HG02938 (cell line): Measurements from ENCODE around the gene RNF31.

Experiments
- ATAC-seq: cut with Tn5 transposase; IDR thresholded peaks from one replicate; pipeline ENCODE4 v1.9.1; 2021; ENCODE audit warnings: mild to moderate bottlenecking, moderate library complexity; ENCODE audit not compliant: unreplicated experiment

RNF31 gene

GRCh38 chr14:24116128-24116814 is 31.0 kb upstream of the RNF31 start:
- ATAC-seq = no peak

- ATAC-seq = no peak
These were observed 30.1 kb upstream of the RNF31 start for GRCh38 chr14:24117179-24117578.

GRCh38 chr14:24119691-24120090 is 27.6 kb upstream of the RNF31 start:
- ATAC-seq = no peak

GRCh38 chr14:24121210-24121609 is 26.1 kb upstream of the RNF31 start:
- no peak for ATAC-seq

- ATAC-seq = no peak
These were observed 24.9 kb upstream of the RNF31 start for GRCh38 chr14:24122416-24122815.

- ATAC-seq = no peak
These were observed 24.4 kb upstream of the RNF31 start for GRCh38 chr14:24122898-24123297.

GRCh38 chr14:24123424-24124417 is 23.6 kb upstream of the RNF31 start:
- ATAC-seq = no peak

GRCh38 chr14:24126939-24127338 is 20.4 kb upstream of the RNF31 start:
- no peak for ATAC-seq

GRCh38 chr14:24127673-24128072 is 19.6 kb upstream of the RNF31 start:
- no peak for ATAC-seq

- ATAC-seq = no peak
These were observed 17.8 kb upstream of the RNF31 start for GRCh38 chr14:24129410-24129998.

- no peak for ATAC-seq
These were observed 16.9 kb upstream of the RNF31 start, which contains the start of gene FITM1 for GRCh38 chr14:24130380-24130716. Gene FITM1 (plus strand): TSS chr14:24130659. CDS start chr14:24131564, 905 bp downstream.

GRCh38 chr14:24130717-24131548 is 16.4 kb upstream of the RNF31 start:
- ATAC-seq = no peak

GRCh38 chr14:24131549-24131966 is 15.7 kb upstream of the RNF31 start:
- no peak for ATAC-seq

- no peak for ATAC-seq
These were observed 15.1 kb upstream of the RNF31 start for GRCh38 chr14:24132061-24132685.

- no peak for ATAC-seq
These were observed 14.3 kb upstream of the RNF31 start for GRCh38 chr14:24132976-24133375.

- ATAC-seq = no peak
These were observed 13.6 kb upstream of the RNF31 start for GRCh38 chr14:24133735-24134134.

- no peak for ATAC-seq
These were observed 11.8 kb upstream of the RNF31 start for GRCh38 chr14:24135584-24135833.

GRCh38 chr14:24135834-24136683 is 11.2 kb upstream of the RNF31 start, which contains the start of gene PSME1:
Gene PSME1 (plus strand): TSS chr14:24136194. CDS start chr14:24136263, 69 bp downstream.
- peak; percentile 75 for ATAC-seq

GRCh38 chr14:24136684-24137528 is 10.4 kb upstream of the RNF31 start:
- ATAC-seq = no peak
